Prostate gland (tissue), 2 donors: ENCODE results near the gene AKNA.

Source experiments
- POLR2A ChIP-seq: fragments of 450-650 bp; IDR thresholded peaks from one replicate; pipeline ENCODE4 v1.6.1; 2016; ENCODE audit warnings: antibody characterized with exemption, mild to moderate bottlenecking
- POLR2AphosphoS5 ChIP-seq: sonication (generic); formaldehyde crosslinking; IDR thresholded peaks from one replicate; pipeline ENCODE4 v1.6.1; 2017; ENCODE audit warnings: antibody characterized with exemption
- TF ChIP-seq, protein P1 (sequence below), 4 experiments: fragments of 200-600 bp in 2 of 4; fragments of 450-650 bp in 2 of 4; sonication (generic) in 2 of 4; IDR thresholded peaks; 1 replicate in 3 of 4; 2 replicates in 1 of 4; pipeline ENCODE4 v1.5.1; 2016 to 2019; ENCODE audit warnings: antibody characterized with exemption in 4 of 4, mild to moderate bottlenecking in 2 of 4, moderate library complexity in 2 of 4

DNA sequence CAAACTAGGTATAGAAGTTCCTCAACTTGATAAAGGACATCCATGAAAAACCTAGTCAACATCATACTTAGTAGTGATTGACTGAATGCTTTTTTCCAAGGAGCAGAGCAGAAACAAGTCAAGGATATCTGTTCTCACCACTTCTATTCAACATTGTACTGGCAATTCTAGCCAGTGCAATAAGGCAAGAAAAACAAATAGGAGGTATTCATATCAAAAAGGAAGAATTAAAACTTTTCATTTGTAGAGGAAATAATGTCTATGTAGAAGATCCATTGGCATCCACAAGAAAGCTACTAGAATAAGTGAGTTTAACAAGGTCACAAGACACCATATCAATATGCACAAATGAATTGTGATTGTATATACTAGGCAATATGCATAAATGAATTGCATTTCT is 93.1 kb downstream of the AKNA start:
- TF ChIP-seq, protein P1, sequence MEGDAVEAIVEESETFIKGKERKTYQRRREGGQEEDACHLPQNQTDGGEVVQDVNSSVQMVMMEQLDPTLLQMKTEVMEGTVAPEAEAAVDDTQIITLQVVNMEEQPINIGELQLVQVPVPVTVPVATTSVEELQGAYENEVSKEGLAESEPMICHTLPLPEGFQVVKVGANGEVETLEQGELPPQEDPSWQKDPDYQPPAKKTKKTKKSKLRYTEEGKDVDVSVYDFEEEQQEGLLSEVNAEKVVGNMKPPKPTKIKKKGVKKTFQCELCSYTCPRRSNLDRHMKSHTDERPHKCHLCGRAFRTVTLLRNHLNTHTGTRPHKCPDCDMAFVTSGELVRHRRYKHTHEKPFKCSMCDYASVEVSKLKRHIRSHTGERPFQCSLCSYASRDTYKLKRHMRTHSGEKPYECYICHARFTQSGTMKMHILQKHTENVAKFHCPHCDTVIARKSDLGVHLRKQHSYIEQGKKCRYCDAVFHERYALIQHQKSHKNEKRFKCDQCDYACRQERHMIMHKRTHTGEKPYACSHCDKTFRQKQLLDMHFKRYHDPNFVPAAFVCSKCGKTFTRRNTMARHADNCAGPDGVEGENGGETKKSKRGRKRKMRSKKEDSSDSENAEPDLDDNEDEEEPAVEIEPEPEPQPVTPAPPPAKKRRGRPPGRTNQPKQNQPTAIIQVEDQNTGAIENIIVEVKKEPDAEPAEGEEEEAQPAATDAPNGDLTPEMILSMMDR (IDR thresholded peaks at IDR 0.05): no peak
- no peak for TF ChIP-seq POLR2A
- TF ChIP-seq POLR2AphosphoS5: no peak
